Stimulated activated CD4-positive, alpha-beta T cell treated with anti-CD3 and anti-CD28 coated beads, Interleukin-12 subunit alpha, Interleukin-12 subunit beta, amount 100 ng/mL, for 24 hours (primary cell): ENCODE measurements around the gene FAM216B.
"Not testable (repeated sequence)": the region's sequence is repeated elsewhere in the genome, so short reads cannot be mapped to it uniquely, and the experiment has no call there.

ENCODE experiments used
- DNase-seq, 2 experiments: peaks; one replicate each; pipeline ENCODE4 v3.0.0-alpha.2; 2020; ENCODE audit warnings: low read depth in 2 of 2

Gene FAM216B

DNA sequence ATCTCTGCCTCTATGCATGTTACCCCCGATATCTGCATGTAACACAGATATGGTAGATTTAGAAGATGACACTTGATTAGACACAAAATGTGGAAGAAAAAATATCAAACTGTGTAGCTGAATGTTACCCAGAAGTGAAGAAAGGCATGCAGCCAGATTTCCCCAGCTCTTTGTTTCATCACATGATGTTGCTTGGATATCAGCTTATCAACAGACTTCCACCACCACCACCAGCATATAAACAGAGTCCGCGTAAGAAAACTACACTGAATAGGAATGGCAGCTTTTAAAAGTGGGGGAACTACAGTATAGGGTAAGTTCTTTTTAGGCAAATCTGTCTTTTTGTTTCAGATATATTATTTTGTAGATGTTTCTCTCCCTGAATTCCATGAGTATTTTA lies at the start of gene FAM216B:
TSS of gene FAM216B (plus strand) at position 233 of the 400 bp plus-strand sequence. CDS start 2,484 bp downstream, outside the sequence.
- no peak for DNase-seq

- no peak for DNase-seq
Measured at GRCh38 chr13:42732073-42732472, 49.3 kb upstream of the FAM216B start.

- DNase-seq, result no peak
Measured at GRCh38 chr13:42733046-42733445, 48.3 kb upstream of the FAM216B start.

GRCh38 chr13:42735010-42735409 lies 46.4 kb upstream of the FAM216B start:
- no peak for DNase-seq

- no peak for DNase-seq
Measured at GRCh38 chr13:42740753-42741152, 40.6 kb upstream of the FAM216B start.

DNA sequence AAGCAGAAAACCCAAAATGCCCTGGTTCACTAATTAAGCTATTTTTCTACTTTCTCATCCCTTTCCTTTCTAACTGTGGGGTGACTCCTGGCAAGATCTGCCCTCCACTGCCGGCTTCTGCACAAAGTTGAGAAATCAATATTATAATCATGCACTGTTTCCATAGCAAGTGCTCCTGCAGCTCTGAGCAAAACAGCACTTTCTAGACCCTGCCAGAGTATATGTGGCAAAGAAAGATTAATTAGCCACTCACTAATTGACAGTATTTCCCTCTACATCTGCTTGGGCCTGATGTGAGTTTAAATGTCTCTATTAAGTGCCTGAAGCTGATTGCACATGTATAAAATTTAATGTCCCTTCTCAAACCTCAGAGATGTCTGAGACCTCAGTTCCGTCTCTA lies 39.5 kb upstream of the FAM216B start:
- no peak for DNase-seq

- no peak for DNase-seq
Measured at GRCh38 chr13:42745655-42746054, 35.7 kb upstream of the FAM216B start.

- DNase-seq, result no peak
Measured at GRCh38 chr13:42746866-42747265, 34.5 kb upstream of the FAM216B start.

DNA sequence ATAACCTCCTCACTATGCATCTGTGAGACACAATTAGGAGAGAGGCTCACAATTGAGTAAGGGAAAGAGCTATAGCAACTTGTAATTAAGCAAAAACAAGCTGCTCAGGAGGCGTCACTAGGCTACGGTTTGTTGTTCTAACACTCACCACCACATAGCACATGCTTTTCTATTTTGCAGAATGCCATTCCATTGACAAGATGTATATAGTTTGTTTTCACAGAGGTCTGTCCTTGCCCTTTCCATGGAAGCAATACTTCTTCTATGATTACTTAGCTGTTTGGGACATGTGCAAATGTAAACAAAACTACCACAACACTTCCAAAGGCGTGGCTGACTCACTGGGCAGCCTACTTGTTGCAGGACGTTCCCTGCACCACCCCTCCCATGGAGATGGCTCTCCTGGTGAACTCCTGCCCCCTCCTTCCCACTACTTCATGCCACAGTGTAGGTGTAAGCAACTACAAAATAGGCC lies 33.9 kb upstream of the FAM216B start:
- DNase-seq, result no peak

GRCh38 chr13:42750794-42751193 lies 30.6 kb upstream of the FAM216B start:
- DNase-seq, result no peak

DNA sequence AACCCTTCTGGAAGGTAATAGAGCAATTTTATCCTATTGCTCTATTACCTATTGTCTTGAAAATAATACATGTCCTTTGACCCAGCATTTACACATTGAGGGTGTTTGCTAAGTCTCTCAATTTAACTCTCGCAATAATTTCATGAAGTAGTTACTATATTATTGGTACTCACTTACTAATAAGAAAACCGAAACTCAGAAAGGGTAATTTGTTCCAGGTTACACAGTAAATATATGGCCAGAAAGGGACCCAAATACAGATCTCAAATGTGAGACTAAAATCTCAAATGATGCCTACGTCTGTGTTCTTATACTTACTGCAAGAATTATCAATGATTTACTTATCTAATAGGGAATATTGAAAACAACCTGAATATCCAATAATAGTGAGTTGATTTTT lies 29.7 kb upstream of the FAM216B start:
- no peak for DNase-seq

GRCh38 chr13:42752731-42753130 lies 28.7 kb upstream of the FAM216B start:
- no peak for DNase-seq

DNA sequence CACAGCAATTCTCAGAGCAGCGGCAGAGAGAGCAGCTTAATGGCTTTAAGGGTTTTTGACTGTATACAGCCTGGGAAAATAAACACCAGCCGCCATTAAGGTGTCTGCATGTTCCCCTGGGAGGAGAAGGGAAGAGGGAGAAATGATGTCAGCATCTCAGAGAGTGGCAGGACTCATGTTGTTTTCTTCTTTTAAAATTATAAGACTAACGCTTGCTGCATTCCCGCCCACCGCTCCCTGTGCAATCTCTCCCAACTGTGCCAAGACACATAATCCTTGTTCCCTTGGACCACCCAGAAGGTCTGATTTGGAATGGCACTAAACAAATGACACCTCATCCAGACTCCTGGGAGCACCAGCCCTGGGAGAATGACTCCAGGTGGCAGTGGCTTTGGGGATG lies 27.7 kb upstream of the FAM216B start:
- no peak for DNase-seq

- no peak for DNase-seq
Measured at GRCh38 chr13:42754801-42755510, 26.4 kb upstream of the FAM216B start.

DNA sequence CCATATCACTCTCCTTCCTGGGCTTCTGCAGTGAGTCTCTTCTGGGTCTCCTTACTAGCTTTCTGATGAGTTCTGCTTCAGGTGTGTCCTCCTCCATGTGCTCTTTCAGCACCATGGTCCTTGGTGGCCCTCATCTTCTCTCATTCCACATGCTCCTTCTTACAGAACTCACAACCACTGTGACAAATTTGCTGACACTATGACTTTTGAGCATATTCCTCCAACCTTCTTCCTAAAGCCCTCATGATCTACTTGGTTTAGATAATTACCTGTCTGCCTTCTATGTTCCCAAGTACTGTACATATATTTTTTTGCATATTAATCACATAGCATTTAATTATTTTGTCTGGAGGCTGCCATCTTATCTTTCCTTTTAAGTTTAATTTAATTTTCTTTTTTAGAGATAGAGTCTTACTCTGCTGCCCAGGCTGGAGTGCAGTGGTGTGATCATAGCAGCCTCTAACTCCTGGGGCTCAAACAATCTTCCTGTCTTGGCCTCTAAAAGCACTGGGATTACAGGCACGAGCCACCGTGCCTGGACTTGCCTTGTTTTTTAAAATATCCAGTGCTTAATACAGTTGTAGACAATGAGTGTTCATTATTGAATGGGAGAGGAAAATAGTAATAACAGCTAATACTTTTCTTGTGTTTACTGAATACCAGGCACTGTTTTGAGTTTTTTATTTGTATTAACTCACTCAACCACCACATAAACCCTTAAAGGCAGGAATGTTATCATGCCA lies 23.5 kb upstream of the FAM216B start:
- DNase-seq, result no peak

GRCh38 chr13:42758515-42758914 lies 22.9 kb upstream of the FAM216B start:
- DNase-seq, result no peak

- DNase-seq, result no peak
Measured at GRCh38 chr13:42760951-42761350, 20.4 kb upstream of the FAM216B start.

DNA sequence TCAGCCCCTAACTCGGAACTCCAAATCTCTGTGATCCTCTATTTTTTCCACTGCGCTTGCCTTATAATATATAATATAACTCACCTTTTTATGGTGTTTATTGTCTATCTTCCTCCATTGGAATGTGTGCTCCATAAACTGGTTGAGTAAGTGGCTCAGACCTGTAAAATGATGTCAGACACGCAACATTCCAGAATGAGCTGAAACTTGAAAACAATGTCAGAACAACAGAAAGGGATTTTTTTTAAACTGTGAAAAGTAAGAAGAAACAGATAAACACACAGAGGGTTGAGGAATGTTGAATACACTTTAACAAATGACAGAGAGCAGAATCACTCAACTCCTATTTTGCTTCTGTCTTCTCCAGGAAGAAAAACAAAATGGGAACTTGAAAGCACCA lies 19.1 kb upstream of the FAM216B start:
- DNase-seq, result no peak

GRCh38 chr13:42762917-42763316 lies 18.5 kb upstream of the FAM216B start:
- no peak for DNase-seq

GRCh38 chr13:42766016-42766415 lies 15.4 kb upstream of the FAM216B start:
- no peak for DNase-seq

GRCh38 chr13:42769650-42770049 lies 11.7 kb upstream of the FAM216B start:
- no peak for DNase-seq

DNA sequence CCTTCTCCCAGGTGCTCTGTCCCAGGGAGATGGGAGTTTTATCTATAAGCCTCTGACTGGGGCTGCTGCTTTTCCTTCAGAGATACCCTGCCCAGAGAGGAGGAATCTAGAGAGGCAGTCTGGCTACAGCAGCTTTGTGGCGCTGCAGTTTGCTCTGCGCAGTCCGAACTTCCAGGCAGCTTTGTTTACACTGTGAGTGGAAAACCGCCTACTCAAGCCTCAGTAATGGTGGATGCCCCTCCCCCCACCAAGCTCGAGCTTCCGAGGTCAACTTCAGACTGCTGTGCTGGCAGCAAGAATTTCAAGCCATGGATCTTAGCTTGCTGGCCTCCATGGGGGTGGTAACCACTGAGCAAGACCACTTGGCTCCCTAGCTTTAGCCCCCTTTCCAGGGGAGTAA lies 4.8 kb upstream of the FAM216B start:
- DNase-seq, result not testable (repeated sequence)

DNA sequence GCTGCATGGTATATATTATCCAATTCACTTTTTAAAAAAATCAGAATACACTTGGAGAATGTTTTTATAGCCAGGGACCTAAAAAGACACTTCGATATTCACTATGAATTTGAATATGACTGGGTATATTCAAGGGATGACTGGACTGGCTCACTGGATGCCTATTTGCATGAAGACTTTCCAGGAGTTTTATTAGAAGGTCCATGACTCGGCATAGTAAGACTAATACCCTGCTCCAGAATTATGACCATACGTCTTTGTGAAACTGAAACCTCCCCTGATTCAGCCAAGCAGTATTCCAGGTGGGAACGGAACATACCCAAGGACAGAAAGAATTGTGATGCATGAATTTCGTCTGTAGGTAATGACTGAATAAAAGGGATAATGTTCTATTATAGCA lies 3.9 kb upstream of the FAM216B start:
- DNase-seq, result no peak
